ENCODE results near the gene STAG2. TPM values are rescaled to one million over a fixed set of nuclear protein-coding genes. Genes with fewer than 3 reads are reported as not detected.

The STAG2 gene
- total RNA-seq, 6 experiments from 2014 or later, result 38.8 to 48.6 (median 46.3) TPM

DNA sequence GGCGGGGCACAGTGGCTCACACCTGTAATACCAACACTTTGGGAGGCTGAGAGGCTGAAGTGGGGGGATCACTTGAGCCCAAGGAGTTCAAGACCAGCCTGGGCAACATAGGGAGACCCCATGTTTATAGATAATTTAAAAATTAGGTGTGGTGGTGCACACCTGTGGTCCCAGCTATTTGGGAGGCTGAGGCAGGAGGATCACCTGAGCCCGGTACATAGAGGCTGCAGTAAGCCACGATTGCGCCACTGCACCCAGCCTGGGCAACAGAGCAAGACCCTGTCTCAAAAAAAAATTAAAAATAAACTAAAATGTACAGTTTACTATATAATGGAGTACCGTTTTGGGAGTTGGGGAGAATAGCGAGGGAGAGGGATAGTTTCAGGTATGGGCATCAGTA lies 4.2 kb downstream of the STAG2 start:
- Mint-ChIP-seq H3K27me3 (ENCODE audit: insufficient read depth) (peaks cover 3% of the 10 kb centered on the region), H3K4me1 (ENCODE audit: low read depth) (peaks cover 31% of the 10 kb centered on the region), H3K36me3 (ENCODE audit: low read depth) (peaks cover 6% of the 10 kb centered on the region; the same call in 1 of the 2 replicates), H3K9me3 (no peaks in the 10 kb centered on the region), H3K4me3 (no peak overlapping the region), H3K27ac (no peak overlapping the region)
- no peak for DNase-seq
- TF ChIP-seq, protein P1, sequence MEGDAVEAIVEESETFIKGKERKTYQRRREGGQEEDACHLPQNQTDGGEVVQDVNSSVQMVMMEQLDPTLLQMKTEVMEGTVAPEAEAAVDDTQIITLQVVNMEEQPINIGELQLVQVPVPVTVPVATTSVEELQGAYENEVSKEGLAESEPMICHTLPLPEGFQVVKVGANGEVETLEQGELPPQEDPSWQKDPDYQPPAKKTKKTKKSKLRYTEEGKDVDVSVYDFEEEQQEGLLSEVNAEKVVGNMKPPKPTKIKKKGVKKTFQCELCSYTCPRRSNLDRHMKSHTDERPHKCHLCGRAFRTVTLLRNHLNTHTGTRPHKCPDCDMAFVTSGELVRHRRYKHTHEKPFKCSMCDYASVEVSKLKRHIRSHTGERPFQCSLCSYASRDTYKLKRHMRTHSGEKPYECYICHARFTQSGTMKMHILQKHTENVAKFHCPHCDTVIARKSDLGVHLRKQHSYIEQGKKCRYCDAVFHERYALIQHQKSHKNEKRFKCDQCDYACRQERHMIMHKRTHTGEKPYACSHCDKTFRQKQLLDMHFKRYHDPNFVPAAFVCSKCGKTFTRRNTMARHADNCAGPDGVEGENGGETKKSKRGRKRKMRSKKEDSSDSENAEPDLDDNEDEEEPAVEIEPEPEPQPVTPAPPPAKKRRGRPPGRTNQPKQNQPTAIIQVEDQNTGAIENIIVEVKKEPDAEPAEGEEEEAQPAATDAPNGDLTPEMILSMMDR (IDR thresholded peaks at IDR 0.05), result no peak

DNA sequence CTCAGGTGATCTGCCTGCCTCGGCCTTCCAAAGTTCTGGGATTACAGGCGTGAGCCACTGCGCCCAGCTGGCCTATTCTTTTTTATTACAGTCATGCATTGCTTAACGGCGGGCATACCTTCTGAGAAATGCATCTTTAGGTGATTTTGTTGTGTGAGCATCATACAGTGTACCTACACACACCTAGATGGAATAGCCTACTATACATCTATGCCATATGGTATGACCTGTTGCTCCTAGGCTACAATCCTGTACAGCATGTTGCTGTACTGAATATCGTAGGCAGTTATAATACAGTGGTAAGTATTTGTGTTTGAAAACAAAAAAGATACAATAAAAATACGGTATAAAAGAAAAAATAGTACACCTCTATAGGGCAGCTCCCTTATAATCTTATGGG lies 6.0 kb downstream of the STAG2 start:
- no peak overlapping the region for H3K4me3 Mint-ChIP-seq
- H3K27me3 Mint-ChIP-seq (ENCODE audit: insufficient read depth), result peaks cover under 1% of the 10 kb centered on the region; the same call in 1 of the 2 replicates
- no peaks in the 10 kb centered on the region for H3K9me3 Mint-ChIP-seq
- H3K36me3 Mint-ChIP-seq (ENCODE audit: low read depth), result peaks cover 2% of the 10 kb centered on the region; the same call in 1 of the 2 replicates
- no peak overlapping the region for H3K27ac Mint-ChIP-seq
- H3K4me1 Mint-ChIP-seq (ENCODE audit: low read depth), result peaks cover 41% of the 10 kb centered on the region
- DNase-seq, result no peak
- TF ChIP-seq, protein P1 (IDR thresholded peaks at IDR 0.05), result no peak

DNA sequence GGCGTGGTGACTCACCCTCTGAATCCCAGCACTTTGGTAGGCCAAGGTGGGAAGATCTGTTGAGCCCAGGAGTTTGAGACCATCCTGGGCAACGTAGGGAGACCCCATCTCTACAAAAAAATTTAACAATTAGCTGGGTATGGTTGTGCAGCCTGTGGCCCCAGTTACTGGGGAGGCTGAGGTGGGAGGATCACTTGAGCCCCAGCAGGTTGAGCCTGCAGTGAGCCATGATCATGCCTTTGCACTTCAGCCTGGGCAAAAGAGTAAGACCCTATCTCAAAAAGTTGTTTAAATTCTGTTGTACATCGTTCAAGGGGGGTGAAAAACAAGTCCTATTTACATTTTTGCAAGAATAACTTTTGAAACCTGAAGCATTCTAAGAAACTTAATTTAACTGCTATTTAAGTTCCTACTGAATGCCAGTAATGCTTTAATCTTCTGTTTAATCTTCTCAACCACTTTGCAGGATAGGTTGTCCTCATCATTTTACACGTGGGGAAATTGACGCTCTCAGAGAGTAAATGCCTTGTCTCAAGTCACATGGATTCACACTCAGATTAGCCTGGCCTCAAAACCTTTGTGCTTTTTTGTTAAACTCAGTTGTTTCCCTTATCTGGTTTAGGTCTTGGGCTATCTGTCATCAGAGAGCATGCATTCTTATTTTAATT lies 7.0 kb downstream of the STAG2 start:
- Mint-ChIP-seq H3K36me3 (ENCODE audit: low read depth) (no peaks in the 10 kb centered on the region), H3K27me3 (ENCODE audit: insufficient read depth) (no peaks in the 10 kb centered on the region; the same call in 1 of the 2 replicates), H3K4me1 (ENCODE audit: low read depth) (peaks cover 39% of the 10 kb centered on the region), H3K9me3 (no peaks in the 10 kb centered on the region), H3K4me3 (no peak overlapping the region), H3K27ac (no peak overlapping the region)
- no peak for DNase-seq
- TF ChIP-seq, protein P1 (IDR thresholded peaks at IDR 0.05), result no peak

DNA sequence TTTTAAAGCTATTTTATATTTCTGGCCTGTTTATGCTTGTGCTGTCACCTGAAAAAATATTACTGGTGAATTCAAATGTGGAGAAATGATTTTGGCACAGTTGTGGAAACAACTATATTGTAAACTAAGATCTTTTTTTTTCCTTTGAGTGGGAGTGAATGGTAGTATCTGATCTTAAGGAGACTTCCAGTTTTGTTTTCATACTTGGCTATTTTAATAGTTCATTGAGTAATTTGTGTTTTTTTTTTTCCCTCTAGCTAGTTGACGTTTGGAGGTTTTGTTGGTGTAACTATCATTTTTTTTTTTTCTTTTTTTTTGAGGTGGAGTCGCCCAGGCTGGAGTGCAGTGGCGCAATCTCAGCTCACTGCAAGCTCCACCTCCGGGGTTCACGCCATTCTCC lies 10.5 kb downstream of the STAG2 start:
- no peak overlapping the region for H3K27ac Mint-ChIP-seq
- no peak for DNase-seq
- no peaks in the 10 kb centered on the region for H3K9me3 Mint-ChIP-seq
- H3K4me3 Mint-ChIP-seq, result no peak overlapping the region
- TF ChIP-seq, protein P1 (IDR thresholded peaks at IDR 0.05), result no peak
- H3K36me3 Mint-ChIP-seq (ENCODE audit: low read depth), result no peaks in the 10 kb centered on the region
- no peaks in the 10 kb centered on the region for H3K27me3 Mint-ChIP-seq (ENCODE audit: insufficient read depth)
- peaks cover 31% of the 10 kb centered on the region for H3K4me1 Mint-ChIP-seq (ENCODE audit: low read depth)

DNA sequence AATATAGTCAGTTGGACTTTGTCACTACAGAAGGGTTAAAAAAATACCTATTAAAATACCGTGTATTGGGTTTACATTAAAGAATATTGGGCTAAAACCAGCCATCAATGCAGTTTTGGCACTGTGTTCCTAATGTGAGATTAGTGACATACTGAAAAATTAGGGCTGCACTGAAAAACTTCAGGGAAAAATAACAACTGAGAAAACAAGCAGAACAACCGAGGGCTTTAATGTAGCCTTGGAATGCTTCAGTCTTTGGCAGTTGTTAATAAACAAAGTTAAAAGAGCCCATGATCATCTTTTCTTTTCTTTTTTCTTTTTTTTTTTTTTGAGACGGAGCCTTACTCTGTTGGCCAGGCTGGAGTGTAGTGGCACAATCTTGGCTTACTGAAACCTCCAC lies 12.4 kb downstream of the STAG2 start:
- Mint-ChIP-seq H3K4me1 (ENCODE audit: low read depth) (peaks cover 33% of the 10 kb centered on the region), H3K4me3 (no peak overlapping the region), H3K27me3 (ENCODE audit: insufficient read depth) (no peaks in the 10 kb centered on the region), H3K27ac (no peak overlapping the region), H3K9me3 (no peaks in the 10 kb centered on the region), H3K36me3 (ENCODE audit: low read depth) (no peaks in the 10 kb centered on the region)
- TF ChIP-seq, protein P1 (IDR thresholded peaks at IDR 0.05), result no peak
- DNase-seq, result no peak
